ENCODE data around the gene SLC38A1. TPM values are rescaled to one million over a fixed set of nuclear protein-coding genes. Genes with fewer than 3 reads are reported as not detected.
"Not testable (repeated sequence)": the region's sequence is repeated elsewhere in the genome, so short reads cannot be mapped to it uniquely, and the experiment has no call there.

Gene SLC38A1
- total RNA-seq, 2 donors from 2014 or later, result 77.7 to 107 TPM

GRCh38 chr12:46256942-46257341 is 11.9 kb downstream of the SLC38A1 start:
- DNase-seq, result no peak
- Histone ChIP-seq H3K4me3 (ENCODE audit: low read length) (no peak overlapping the region), H3K36me3 (ENCODE audit: control insufficient read depth, insufficient read depth, low read length) (peaks cover 41% of the 10 kb centered on the region), H3K4me1 (ENCODE audit: control insufficient read depth, insufficient read depth, low read length) (peaks cover 12% of the 10 kb centered on the region), H3K9me3 (ENCODE audit: control insufficient read depth, low read length) (peaks cover 26% of the 10 kb centered on the region), H3K27ac (ENCODE audit: low read depth, low read length) (no peak overlapping the region), H3K27me3 (ENCODE audit: control insufficient read depth, insufficient read depth, low read length, poor library complexity, severe bottlenecking) (no peaks in the 10 kb centered on the region), H3K9ac (ENCODE audit: extremely low read depth, low read length, poor library complexity, severe bottlenecking) (no peak overlapping the region)
- WGBS, 2 experiments (ENCODE audit: insufficient coverage in 1 of 2, insufficient read length in 1 of 2), result 89 to 90% methylated on average over 3 of the region's 3 CpGs
- H3K36me3 Mint-ChIP-seq (ENCODE audit: low read depth), result peaks cover 49% of the 10 kb centered on the region
- peaks cover 3% of the 10 kb centered on the region for H3K4me1 Mint-ChIP-seq
- no peaks in the 10 kb centered on the region for H3K27me3 Mint-ChIP-seq (ENCODE audit: insufficient read depth)
- no peak overlapping the region for H3K4me3 Mint-ChIP-seq
- TF ChIP-seq CTCF (conservative IDR thresholded peaks at IDR 0.05), result no peak
- H3K9me3 Mint-ChIP-seq, result peaks cover 5% of the 10 kb centered on the region
- H3K27ac Mint-ChIP-seq, result peak overlapping the region; percentile 80

- peaks cover 36% of the 10 kb centered on the region for H3K9me3 ChIP-seq (ENCODE audit: control insufficient read depth, low read length)
- peaks cover 43% of the 10 kb centered on the region for H3K36me3 ChIP-seq (ENCODE audit: control insufficient read depth, insufficient read depth, low read length)
- peaks cover 80% of the 10 kb centered on the region for H3K36me3 Mint-ChIP-seq (ENCODE audit: low read depth)
- no peaks in the 10 kb centered on the region for H3K4me1 ChIP-seq (ENCODE audit: control insufficient read depth, insufficient read depth, low read length)
- H3K27me3 Mint-ChIP-seq (ENCODE audit: insufficient read depth), result no peaks in the 10 kb centered on the region
- no peak overlapping the region for H3K4me3 ChIP-seq (ENCODE audit: low read length)
- peaks cover 3% of the 10 kb centered on the region for H3K4me1 Mint-ChIP-seq
- no peak for TF ChIP-seq CTCF (conservative IDR thresholded peaks at IDR 0.05)
- H3K27me3 ChIP-seq (ENCODE audit: control insufficient read depth, insufficient read depth, low read length, poor library complexity, severe bottlenecking), result no peaks in the 10 kb centered on the region
- no peak overlapping the region for H3K27ac Mint-ChIP-seq
- peaks cover 31% of the 10 kb centered on the region for H3K9me3 Mint-ChIP-seq
- H3K9ac ChIP-seq (ENCODE audit: extremely low read depth, low read length, poor library complexity, severe bottlenecking), result no peak overlapping the region
- WGBS, 2 experiments (ENCODE audit: insufficient coverage in 1 of 2, insufficient read length in 1 of 2), result 90% methylated on average over 2 of the region's 2 CpGs; no CpG with 5 or more reads in 1 of the 2 experiments
- H3K4me3 Mint-ChIP-seq, result no peak overlapping the region
- H3K27ac ChIP-seq (ENCODE audit: low read depth, low read length), result no peak overlapping the region
- no peak for DNase-seq
Observed at GRCh38 chr12:46253544-46254162, 15.2 kb downstream of the SLC38A1 start.

- WGBS, 2 experiments (ENCODE audit: insufficient coverage in 1 of 2, insufficient read length in 1 of 2), result 95% methylated on average over 4 of the region's 5 CpGs; no CpG with 5 or more reads in 1 of the 2 experiments
- not testable (repeated sequence) for H3K9ac ChIP-seq (ENCODE audit: extremely low read depth, low read length, poor library complexity, severe bottlenecking); H3K4me1 ChIP-seq (ENCODE audit: control insufficient read depth, insufficient read depth, low read length); H3K4me3 ChIP-seq (ENCODE audit: low read length); H3K27me3 Mint-ChIP-seq (ENCODE audit: insufficient read depth); H3K4me1 Mint-ChIP-seq; DNase-seq; H3K27ac Mint-ChIP-seq; H3K4me3 Mint-ChIP-seq; H3K27ac ChIP-seq (ENCODE audit: low read depth, low read length); H3K27me3 ChIP-seq (ENCODE audit: control insufficient read depth, insufficient read depth, low read length, poor library complexity, severe bottlenecking)
- peaks cover 43% of the 10 kb centered on the region for H3K36me3 ChIP-seq (ENCODE audit: control insufficient read depth, insufficient read depth, low read length)
- peaks cover 86% of the 10 kb centered on the region for H3K36me3 Mint-ChIP-seq (ENCODE audit: low read depth)
- peaks cover 48% of the 10 kb centered on the region for H3K9me3 Mint-ChIP-seq
- H3K9me3 ChIP-seq (ENCODE audit: control insufficient read depth, low read length), result peaks cover 36% of the 10 kb centered on the region
Observed at GRCh38 chr12:46251994-46252393, 16.8 kb downstream of the SLC38A1 start.

GRCh38 chr12:46249960-46250359 is 18.9 kb downstream of the SLC38A1 start:
- peaks cover 40% of the 10 kb centered on the region for H3K36me3 ChIP-seq (ENCODE audit: control insufficient read depth, insufficient read depth, low read length)
- 92 to 96% methylated on average over 2 to 4 of the region's 4 CpGs for WGBS, 2 experiments (ENCODE audit: insufficient coverage in 1 of 2, insufficient read length in 1 of 2)
- H3K4me3 Mint-ChIP-seq; H3K27me3 ChIP-seq (ENCODE audit: control insufficient read depth, insufficient read depth, low read length, poor library complexity, severe bottlenecking); DNase-seq; H3K27ac Mint-ChIP-seq; H3K27me3 Mint-ChIP-seq (ENCODE audit: insufficient read depth); H3K4me1 Mint-ChIP-seq; H3K4me3 ChIP-seq (ENCODE audit: low read length); H3K27ac ChIP-seq (ENCODE audit: low read depth, low read length); H3K4me1 ChIP-seq (ENCODE audit: control insufficient read depth, insufficient read depth, low read length); H3K9ac ChIP-seq (ENCODE audit: extremely low read depth, low read length, poor library complexity, severe bottlenecking): not testable (repeated sequence)
- Mint-ChIP-seq H3K36me3 (ENCODE audit: low read depth) (peaks cover 91% of the 10 kb centered on the region), H3K9me3 (peaks cover 52% of the 10 kb centered on the region)
- H3K9me3 ChIP-seq (ENCODE audit: control insufficient read depth, low read length), result peaks cover 33% of the 10 kb centered on the region

Data from endodermal cell (in vitro differentiated cells).